Thyroid gland (tissue), 4 donors: ENCODE data around the gene C1QB.

Experiments used
- POLR2A ChIP-seq, 2 donors: fragments of 450-650 bp; IDR thresholded peaks; one replicate each; pipeline ENCODE4 v1.6.1; 2017; ENCODE audit warnings: antibody characterized with exemption in 2 of 2, mild to moderate bottlenecking in 2 of 2, moderate library complexity in 1 of 2
- TF ChIP-seq, protein P1 (sequence below), 6 experiments: fragments of 200-600 bp in 3 of 6; fragments of 450-650 bp in 3 of 6; sonication (generic) in 3 of 6; IDR thresholded peaks; one replicate each; pipeline ENCODE4 v1.5.1; 2016 to 2019; ENCODE audit warnings: antibody characterized with exemption in 6 of 6, mild to moderate bottlenecking in 2 of 6, inconsistent platforms in 1 of 6, moderate library complexity in 1 of 6

DNA sequence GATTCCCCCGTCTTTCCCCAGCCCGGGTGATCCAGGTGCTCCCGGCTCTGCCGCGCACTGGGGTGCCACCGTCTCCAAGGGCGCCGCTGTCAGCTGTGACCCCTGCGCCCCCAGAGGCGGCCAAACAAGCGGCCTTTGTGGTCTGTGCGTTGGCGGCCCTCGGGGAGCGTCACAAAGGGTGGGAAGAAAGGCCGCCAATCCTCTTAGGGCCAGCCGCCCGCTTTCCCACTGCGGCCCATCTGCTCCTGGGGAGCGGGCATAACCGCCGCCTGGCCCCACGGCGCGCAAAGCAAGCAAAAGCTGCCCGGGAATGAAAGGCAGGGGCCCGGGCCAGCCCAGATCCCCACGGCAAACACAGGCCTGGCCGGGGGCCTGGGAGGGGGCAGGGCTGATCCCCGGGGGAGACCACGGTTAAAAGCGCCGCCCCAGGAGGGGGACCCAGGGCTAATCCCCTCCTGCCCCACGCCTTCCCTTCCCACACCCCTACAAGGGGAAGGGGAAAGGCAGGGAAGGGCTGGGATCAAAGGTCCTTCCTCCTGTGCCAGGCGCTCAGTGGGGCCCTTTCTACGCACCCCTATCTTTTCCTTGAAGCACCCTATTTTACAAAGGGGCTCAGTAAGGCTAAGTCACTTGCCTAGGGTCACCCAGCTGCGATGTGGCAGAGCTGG is 24.0 kb downstream of the C1QB start:
- TF ChIP-seq, protein P1, sequence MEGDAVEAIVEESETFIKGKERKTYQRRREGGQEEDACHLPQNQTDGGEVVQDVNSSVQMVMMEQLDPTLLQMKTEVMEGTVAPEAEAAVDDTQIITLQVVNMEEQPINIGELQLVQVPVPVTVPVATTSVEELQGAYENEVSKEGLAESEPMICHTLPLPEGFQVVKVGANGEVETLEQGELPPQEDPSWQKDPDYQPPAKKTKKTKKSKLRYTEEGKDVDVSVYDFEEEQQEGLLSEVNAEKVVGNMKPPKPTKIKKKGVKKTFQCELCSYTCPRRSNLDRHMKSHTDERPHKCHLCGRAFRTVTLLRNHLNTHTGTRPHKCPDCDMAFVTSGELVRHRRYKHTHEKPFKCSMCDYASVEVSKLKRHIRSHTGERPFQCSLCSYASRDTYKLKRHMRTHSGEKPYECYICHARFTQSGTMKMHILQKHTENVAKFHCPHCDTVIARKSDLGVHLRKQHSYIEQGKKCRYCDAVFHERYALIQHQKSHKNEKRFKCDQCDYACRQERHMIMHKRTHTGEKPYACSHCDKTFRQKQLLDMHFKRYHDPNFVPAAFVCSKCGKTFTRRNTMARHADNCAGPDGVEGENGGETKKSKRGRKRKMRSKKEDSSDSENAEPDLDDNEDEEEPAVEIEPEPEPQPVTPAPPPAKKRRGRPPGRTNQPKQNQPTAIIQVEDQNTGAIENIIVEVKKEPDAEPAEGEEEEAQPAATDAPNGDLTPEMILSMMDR (IDR thresholded peaks at IDR 0.05) = no peak
- no peak for TF ChIP-seq POLR2A (IDR thresholded peaks at IDR 0.05)
